ENCODE results near the gene ZNF112.
"Not testable (repeated sequence)": the region's sequence is repeated elsewhere in the genome, so short reads cannot be mapped to it uniquely, and the experiment has no call there.

The ZNF112 gene

DNA sequence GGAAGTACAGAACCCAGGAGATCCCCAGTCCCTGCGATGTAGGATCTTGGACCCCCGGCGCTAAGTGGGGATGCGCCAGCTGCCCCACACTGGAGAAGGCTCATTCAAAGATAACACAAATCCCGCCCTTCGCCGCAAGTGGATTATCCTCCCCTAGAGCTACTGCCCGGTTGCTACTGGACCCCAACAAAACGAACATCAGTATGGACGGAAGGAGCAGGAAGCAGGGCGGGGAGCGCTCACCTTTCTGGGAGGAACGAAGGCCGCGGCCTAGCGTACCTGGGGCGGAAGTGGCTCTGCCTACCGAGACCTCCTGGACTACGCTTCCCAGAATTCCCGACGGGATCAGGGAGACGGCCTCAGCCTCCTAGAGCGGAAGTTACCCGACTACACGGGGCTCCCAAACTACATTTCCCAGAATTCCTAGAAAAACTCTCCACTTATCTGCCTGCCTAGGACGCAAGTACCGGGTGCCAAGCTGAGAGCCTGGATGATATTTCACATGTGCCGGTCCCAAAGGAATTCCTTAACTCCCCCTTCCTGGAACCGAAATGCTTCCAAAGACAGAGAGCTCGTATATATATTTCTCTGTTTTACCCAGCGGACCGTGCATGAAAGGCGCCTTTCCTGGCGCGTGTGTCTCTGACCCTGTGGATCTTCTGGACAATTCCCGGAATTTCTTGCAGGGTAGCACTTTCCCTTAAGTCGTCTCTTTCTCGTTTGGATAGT is at the start of gene ZNF112:
TSS of gene ZNF112 (minus strand) at position 298 of the 729 bp plus-strand sequence. CDS start 16,141 bp downstream, outside the sequence.
- peak; percentile 94 for DNase-seq (ENCODE audit: low spot score)

DNA sequence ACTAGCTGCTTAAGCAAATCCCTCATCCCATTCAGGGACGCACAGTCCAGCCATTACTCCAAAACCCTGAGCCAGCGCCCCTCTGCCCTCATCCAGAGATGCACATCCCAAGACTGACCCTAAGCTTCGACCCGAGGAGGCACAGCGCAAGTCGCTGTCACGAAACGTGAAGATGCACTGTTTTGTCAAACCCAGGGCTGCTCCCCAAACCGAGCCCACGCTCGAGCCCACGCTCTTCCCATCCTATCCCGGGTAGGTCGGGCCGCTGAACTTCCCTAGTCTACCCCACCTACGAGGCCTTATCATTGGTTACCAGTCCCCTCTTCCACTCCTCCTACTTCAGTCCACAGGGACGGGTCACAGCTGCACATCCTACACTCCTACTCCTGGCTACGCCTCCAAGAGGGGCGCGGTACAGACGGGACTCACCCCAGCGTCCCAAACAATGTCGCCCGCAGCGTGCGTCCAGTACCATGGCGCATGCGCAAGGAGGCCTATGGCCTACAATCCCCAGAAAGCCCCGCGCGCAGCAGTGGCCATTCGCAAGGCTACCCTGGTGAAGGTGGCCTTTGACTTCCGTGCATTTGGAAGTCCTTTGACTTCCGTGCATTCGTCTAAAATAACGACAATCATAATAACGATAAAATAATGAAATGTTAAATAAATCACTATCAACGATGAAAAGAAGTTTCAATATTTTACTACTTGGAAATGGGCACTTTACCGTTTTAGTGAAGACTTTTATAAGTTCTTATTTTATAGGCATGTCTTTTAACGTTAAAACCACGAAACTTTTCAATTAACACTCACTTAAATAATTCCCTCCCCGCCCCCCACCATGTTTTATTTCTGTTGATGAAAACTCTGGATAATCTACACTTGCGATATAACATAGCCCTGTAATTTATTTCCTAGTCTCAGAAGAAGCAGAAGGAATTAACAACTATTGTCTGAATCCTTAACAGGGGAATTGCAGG is 44.9 kb upstream of the ZNF112 start, which contains the start of gene ZNF285:
TSS of gene ZNF285 (minus strand) at position 470 of the 977 bp plus-strand sequence. CDS start 4,395 bp downstream, outside the sequence.
- ATAC-seq (ENCODE audit: low read depth) (peak; percentile 99), DNase-seq (ENCODE audit: low spot score) (peak; percentile 95)
- TF ChIP-seq, protein P1, sequence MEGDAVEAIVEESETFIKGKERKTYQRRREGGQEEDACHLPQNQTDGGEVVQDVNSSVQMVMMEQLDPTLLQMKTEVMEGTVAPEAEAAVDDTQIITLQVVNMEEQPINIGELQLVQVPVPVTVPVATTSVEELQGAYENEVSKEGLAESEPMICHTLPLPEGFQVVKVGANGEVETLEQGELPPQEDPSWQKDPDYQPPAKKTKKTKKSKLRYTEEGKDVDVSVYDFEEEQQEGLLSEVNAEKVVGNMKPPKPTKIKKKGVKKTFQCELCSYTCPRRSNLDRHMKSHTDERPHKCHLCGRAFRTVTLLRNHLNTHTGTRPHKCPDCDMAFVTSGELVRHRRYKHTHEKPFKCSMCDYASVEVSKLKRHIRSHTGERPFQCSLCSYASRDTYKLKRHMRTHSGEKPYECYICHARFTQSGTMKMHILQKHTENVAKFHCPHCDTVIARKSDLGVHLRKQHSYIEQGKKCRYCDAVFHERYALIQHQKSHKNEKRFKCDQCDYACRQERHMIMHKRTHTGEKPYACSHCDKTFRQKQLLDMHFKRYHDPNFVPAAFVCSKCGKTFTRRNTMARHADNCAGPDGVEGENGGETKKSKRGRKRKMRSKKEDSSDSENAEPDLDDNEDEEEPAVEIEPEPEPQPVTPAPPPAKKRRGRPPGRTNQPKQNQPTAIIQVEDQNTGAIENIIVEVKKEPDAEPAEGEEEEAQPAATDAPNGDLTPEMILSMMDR (IDR thresholded peaks at IDR 0.05; ENCODE audit: poor library complexity, severe bottlenecking), result no peak
- Histone ChIP-seq H3K4me3 (ENCODE audit: severe bottlenecking) (peak within 1 kb of the TSS; percentile 39), H3K36me3 (ENCODE audit: low read depth) (no peaks in the 10 kb centered on the region), H3K27ac (ENCODE audit: poor library complexity, severe bottlenecking) (no peak within 1 kb of the TSS), H3K4me1 (ENCODE audit: insufficient read depth, poor library complexity, severe bottlenecking) (peaks cover 4% of the 10 kb centered on the region), H3K27me3 (ENCODE audit: insufficient read depth, poor library complexity, severe bottlenecking) (no peaks in the 10 kb centered on the region), H3K9me3 (ENCODE audit: severe bottlenecking) (no peaks in the 10 kb centered on the region)

More for the DNA sequence above, at the start of gene ZNF112:
- Histone ChIP-seq H3K9me3 (ENCODE audit: severe bottlenecking) (no peaks in the 10 kb centered on the region), H3K27ac (ENCODE audit: poor library complexity, severe bottlenecking) (no peak within 1 kb of the TSS), H3K4me1 (ENCODE audit: insufficient read depth, poor library complexity, severe bottlenecking) (peaks cover 7% of the 10 kb centered on the region), H3K36me3 (ENCODE audit: low read depth) (peaks cover 9% of the 10 kb centered on the region; the same call in 1 of the 2 replicates), H3K27me3 (ENCODE audit: insufficient read depth, poor library complexity, severe bottlenecking) (no peaks in the 10 kb centered on the region), H3K4me3 (ENCODE audit: severe bottlenecking) (peak within 1 kb of the TSS; percentile 51)
- TF ChIP-seq, protein P1 (IDR thresholded peaks at IDR 0.05; ENCODE audit: poor library complexity, severe bottlenecking), result no peak
- ATAC-seq (ENCODE audit: low read depth), result peak; percentile 100

DNA sequence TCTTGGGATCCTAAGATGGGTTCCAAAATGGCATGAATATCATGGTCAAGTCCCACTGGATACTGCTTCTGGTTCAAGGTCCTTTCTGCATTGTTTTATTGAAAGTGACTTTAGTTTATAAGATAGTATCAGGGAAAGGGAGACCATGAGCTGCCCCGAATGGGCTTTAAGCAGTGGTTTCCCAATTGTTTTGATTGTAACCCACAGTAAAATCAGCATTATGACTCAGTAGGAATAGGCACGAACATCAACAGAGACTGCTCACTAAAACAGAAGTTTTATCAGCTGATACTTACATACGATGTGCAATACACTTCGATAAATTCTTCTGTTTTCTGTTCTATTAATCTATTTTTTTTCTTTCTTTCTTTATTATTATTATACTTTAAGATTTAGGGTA is 32.8 kb upstream of the ZNF112 start:
- ATAC-seq (ENCODE audit: low read depth); H3K4me1 ChIP-seq (ENCODE audit: insufficient read depth, poor library complexity, severe bottlenecking); H3K36me3 ChIP-seq (ENCODE audit: low read depth); H3K27ac ChIP-seq (ENCODE audit: poor library complexity, severe bottlenecking); H3K4me3 ChIP-seq (ENCODE audit: severe bottlenecking); DNase-seq (ENCODE audit: low spot score); H3K9me3 ChIP-seq (ENCODE audit: severe bottlenecking); H3K27me3 ChIP-seq (ENCODE audit: insufficient read depth, poor library complexity, severe bottlenecking): not testable (repeated sequence)

DNA sequence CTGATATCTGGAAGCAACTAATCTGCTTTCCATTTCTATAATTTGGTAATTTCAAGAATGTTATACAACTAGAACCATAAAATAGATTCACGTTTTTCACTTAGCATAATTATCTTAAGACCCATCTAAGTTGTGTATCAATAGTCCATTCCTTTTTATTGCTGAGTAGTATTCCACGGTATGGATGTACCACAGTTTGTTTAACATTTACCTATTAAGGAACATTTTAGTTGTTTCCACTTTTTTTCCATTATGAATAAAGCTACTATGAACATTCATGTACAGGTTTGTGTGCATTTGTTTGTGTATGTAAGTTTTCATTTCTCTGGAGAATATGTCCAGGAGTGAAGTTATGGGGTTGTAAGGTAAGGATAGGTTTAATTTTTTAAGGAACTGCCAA is 18.3 kb upstream of the ZNF112 start:
- H3K9me3 ChIP-seq (ENCODE audit: severe bottlenecking), result peaks cover 2% of the 10 kb centered on the region
- TF ChIP-seq, protein P1 (IDR thresholded peaks at IDR 0.05; ENCODE audit: poor library complexity, severe bottlenecking), result no peak
- ATAC-seq (ENCODE audit: low read depth), result no peak
- DNase-seq (ENCODE audit: low spot score), result no peak
- H3K27ac ChIP-seq (ENCODE audit: poor library complexity, severe bottlenecking), result no peak overlapping the region
- no peaks in the 10 kb centered on the region for H3K27me3 ChIP-seq (ENCODE audit: insufficient read depth, poor library complexity, severe bottlenecking)
- no peaks in the 10 kb centered on the region for H3K36me3 ChIP-seq (ENCODE audit: low read depth)
- no peak overlapping the region for H3K4me3 ChIP-seq (ENCODE audit: severe bottlenecking)
- no peaks in the 10 kb centered on the region for H3K4me1 ChIP-seq (ENCODE audit: insufficient read depth, poor library complexity, severe bottlenecking)

DNA sequence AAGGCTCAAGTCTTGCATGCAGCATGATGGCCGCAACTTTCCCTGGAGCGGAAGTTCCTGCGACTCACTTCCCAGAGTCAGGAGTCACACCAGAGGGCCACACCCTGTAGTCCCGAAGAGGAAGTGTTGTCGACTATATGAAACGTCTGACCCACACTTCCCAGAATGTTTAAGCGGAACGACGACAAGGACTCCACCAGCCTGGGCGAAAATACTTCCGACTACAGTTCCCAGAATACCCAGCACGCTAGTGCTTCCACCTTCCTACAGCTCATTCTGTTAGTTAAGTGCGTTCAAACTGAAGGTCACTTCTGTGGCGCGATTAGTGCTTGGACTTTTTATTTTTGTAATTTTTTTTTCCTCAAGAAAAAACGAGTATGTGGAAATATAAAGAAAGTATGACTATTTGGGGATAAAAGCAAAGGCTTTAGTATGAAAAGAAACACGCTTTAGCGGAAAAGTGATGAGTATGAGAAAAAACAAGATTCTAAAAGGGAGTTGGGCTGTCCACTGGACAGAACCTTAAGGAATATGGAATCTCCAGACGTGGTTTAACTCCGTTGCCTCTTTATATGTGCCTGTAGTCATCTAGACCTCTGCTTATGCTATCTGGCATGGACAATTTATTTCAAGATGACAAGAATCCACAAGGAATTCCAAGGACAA is 15.5 kb upstream of the ZNF112 start:
- Histone ChIP-seq H3K4me3 (ENCODE audit: severe bottlenecking) (no peak overlapping the region), H3K27ac (ENCODE audit: poor library complexity, severe bottlenecking) (no peak overlapping the region), H3K27me3 (ENCODE audit: insufficient read depth, poor library complexity, severe bottlenecking) (no peaks in the 10 kb centered on the region), H3K9me3 (ENCODE audit: severe bottlenecking) (no peaks in the 10 kb centered on the region), H3K36me3 (ENCODE audit: low read depth) (no peaks in the 10 kb centered on the region), H3K4me1 (ENCODE audit: insufficient read depth, poor library complexity, severe bottlenecking) (no peaks in the 10 kb centered on the region)
- ATAC-seq (ENCODE audit: low read depth) (no peak), DNase-seq (ENCODE audit: low spot score) (no peak)
- TF ChIP-seq, protein P1 (IDR thresholded peaks at IDR 0.05; ENCODE audit: poor library complexity, severe bottlenecking), result no peak

All from RWPE2 (cell line).